IPS-15b (cell line): ENCODE data around the gene ERVW-1.

ENCODE experiments used
- H3K27me3 ChIP-seq: one replicate; pipeline ENCODE4 v1.6.1; 2013; ENCODE audit warnings: low read length; ENCODE audit not compliant: control insufficient read depth, insufficient read depth
- H3K36me3 ChIP-seq: one replicate; pipeline ENCODE4 v1.6.1; 2013; ENCODE audit warnings: low read length; ENCODE audit not compliant: control insufficient read depth, insufficient read depth
- H3K4me1 ChIP-seq: one replicate; pipeline ENCODE4 v1.6.1; 2013; ENCODE audit warnings: mild to moderate bottlenecking, low read length; ENCODE audit not compliant: control insufficient read depth, insufficient read depth
- H3K4me3 ChIP-seq: one replicate; pipeline ENCODE4 v1.5.1; 2013; ENCODE audit warnings: low read depth, low read length
- H3K9ac ChIP-seq: one replicate; pipeline ENCODE4 v1.6.1; 2013; ENCODE audit warnings: low read depth, mild to moderate bottlenecking, low read length
- H3K9me3 ChIP-seq: one replicate; pipeline ENCODE4 v1.6.1; 2013; ENCODE audit warnings: mild to moderate bottlenecking, low read length; ENCODE audit not compliant: control insufficient read depth, insufficient read depth

ERVW-1 gene

GRCh38 chr7:92466682-92467081 is 11.1 kb downstream of the ERVW-1 start:
- Histone ChIP-seq H3K9ac (no peak overlapping the region), H3K4me1 (no peaks in the 10 kb centered on the region)

GRCh38 chr7:92464515-92464914 is 13.2 kb downstream of the ERVW-1 start:
- H3K4me3 ChIP-seq: no peak overlapping the region
- H3K4me1 ChIP-seq: no peaks in the 10 kb centered on the region
- H3K27me3 ChIP-seq: no peaks in the 10 kb centered on the region
- H3K36me3 ChIP-seq: no peaks in the 10 kb centered on the region
- H3K9me3 ChIP-seq: no peaks in the 10 kb centered on the region
- no peak overlapping the region for H3K9ac ChIP-seq

More at GRCh38 chr7:92466682-92467081, 11.1 kb downstream of the ERVW-1 start:
- Histone ChIP-seq H3K27me3 (no peaks in the 10 kb centered on the region), H3K4me3 (no peak overlapping the region), H3K9me3 (no peaks in the 10 kb centered on the region), H3K36me3 (no peaks in the 10 kb centered on the region)

- Histone ChIP-seq H3K4me1 (no peaks in the 10 kb centered on the region), H3K4me3 (no peak overlapping the region), H3K36me3 (no peaks in the 10 kb centered on the region), H3K9ac (no peak overlapping the region), H3K27me3 (no peaks in the 10 kb centered on the region), H3K9me3 (no peaks in the 10 kb centered on the region)
These were observed 15.2 kb downstream of the ERVW-1 start for GRCh38 chr7:92462560-92462959.

- no peaks in the 10 kb centered on the region for H3K4me1 ChIP-seq
- no peak overlapping the region for H3K9ac ChIP-seq
- H3K4me3 ChIP-seq: no peak overlapping the region
- H3K9me3 ChIP-seq: no peaks in the 10 kb centered on the region
- peaks cover 2% of the 10 kb centered on the region for H3K36me3 ChIP-seq
- no peaks in the 10 kb centered on the region for H3K27me3 ChIP-seq
These were observed 16.4 kb downstream of the ERVW-1 start for GRCh38 chr7:92461027-92462003.

- no peak overlapping the region for H3K4me3 ChIP-seq
- no peaks in the 10 kb centered on the region for H3K27me3 ChIP-seq
- no peaks in the 10 kb centered on the region for H3K4me1 ChIP-seq
- H3K9ac ChIP-seq: no peak overlapping the region
- peaks cover 6% of the 10 kb centered on the region for H3K36me3 ChIP-seq
- H3K9me3 ChIP-seq: no peaks in the 10 kb centered on the region
These were observed 17.2 kb downstream of the ERVW-1 start for GRCh38 chr7:92460510-92460909.

- H3K27me3 ChIP-seq: no peaks in the 10 kb centered on the region
- H3K36me3 ChIP-seq: peaks cover 6% of the 10 kb centered on the region
- H3K9me3 ChIP-seq: no peaks in the 10 kb centered on the region
- H3K4me3 ChIP-seq: no peak overlapping the region
- no peak overlapping the region for H3K9ac ChIP-seq
- no peaks in the 10 kb centered on the region for H3K4me1 ChIP-seq
These were observed 17.6 kb downstream of the ERVW-1 start for GRCh38 chr7:92460109-92460508.

GRCh38 chr7:92456236-92456635 is 21.5 kb downstream of the ERVW-1 start:
- H3K27me3 ChIP-seq: no peaks in the 10 kb centered on the region
- H3K36me3 ChIP-seq: peaks cover 17% of the 10 kb centered on the region
- no peak overlapping the region for H3K9ac ChIP-seq
- no peaks in the 10 kb centered on the region for H3K9me3 ChIP-seq
- no peaks in the 10 kb centered on the region for H3K4me1 ChIP-seq
- no peak overlapping the region for H3K4me3 ChIP-seq

GRCh38 chr7:92451645-92452044 is 26.1 kb downstream of the ERVW-1 start:
- no peaks in the 10 kb centered on the region for H3K27me3 ChIP-seq
- H3K36me3 ChIP-seq: peaks cover 22% of the 10 kb centered on the region
- H3K4me3 ChIP-seq: no peak overlapping the region
- H3K9me3 ChIP-seq: no peaks in the 10 kb centered on the region
- no peaks in the 10 kb centered on the region for H3K4me1 ChIP-seq
- no peak overlapping the region for H3K9ac ChIP-seq

- H3K4me1 ChIP-seq: no peaks in the 10 kb centered on the region
- H3K4me3 ChIP-seq: peak overlapping the region; percentile 72
- H3K9me3 ChIP-seq: no peaks in the 10 kb centered on the region
- H3K36me3 ChIP-seq: peaks cover 10% of the 10 kb centered on the region
- H3K27me3 ChIP-seq: no peaks in the 10 kb centered on the region
- H3K9ac ChIP-seq: peak overlapping the region; percentile 96
These were observed 29.5 kb downstream of the ERVW-1 start for GRCh38 chr7:92448205-92448747.

GRCh38 chr7:92447345-92448204 is 30.2 kb downstream of the ERVW-1 start, which contains the start of gene GATAD1:
Gene GATAD1, plus strand, starts transcription at chr7:92447482. Its CDS starts 248 bp downstream, at chr7:92447730.
- peaks cover 10% of the 10 kb centered on the region for H3K36me3 ChIP-seq
- no peaks in the 10 kb centered on the region for H3K4me1 ChIP-seq
- H3K4me3 ChIP-seq: peak within 1 kb of the TSS; percentile 72
- no peaks in the 10 kb centered on the region for H3K9me3 ChIP-seq
- H3K27me3 ChIP-seq: no peaks in the 10 kb centered on the region
- H3K9ac ChIP-seq: peak within 1 kb of the TSS; percentile 96

GRCh38 chr7:92446869-92447344 is 30.8 kb downstream of the ERVW-1 start:
- Histone ChIP-seq H3K36me3 (peaks cover 10% of the 10 kb centered on the region), H3K9me3 (no peaks in the 10 kb centered on the region), H3K27me3 (no peaks in the 10 kb centered on the region), H3K4me3 (peak overlapping the region; percentile 72), H3K9ac (peak overlapping the region; percentile 41), H3K4me1 (no peaks in the 10 kb centered on the region)
